KMS-11 (cell line): ENCODE results near the gene CSMD2.

Source experiments
- H2AFZ ChIP-seq: fragments of 200-600 bp; sonication (generic); 2 replicates; pipeline ENCODE4 v1.6.1; 2016; ENCODE audit warnings: antibody characterized with exemption, mixed run types, low read depth
- H3K27ac ChIP-seq: fragments of 200-600 bp; sonication (generic); 2 replicates; pipeline ENCODE4 v1.6.1; 2016; ENCODE audit warnings: mild to moderate bottlenecking, mixed run types
- H3K27me3 ChIP-seq: fragments of 200-600 bp; sonication (generic); 2 replicates; pipeline ENCODE4 v1.6.1; 2017; ENCODE audit warnings: mild to moderate bottlenecking, low read depth, mixed run types, moderate library complexity; ENCODE audit not compliant: insufficient read depth
- H3K36me3 ChIP-seq: fragments of 200-600 bp; sonication (generic); 2 replicates; pipeline ENCODE4 v1.6.1; 2017; ENCODE audit warnings: mild to moderate bottlenecking, mixed run types; ENCODE audit not compliant: insufficient read depth
- H3K4me1 ChIP-seq: fragments of 200-600 bp; sonication (generic); 2 replicates; pipeline ENCODE4 v1.6.1; 2016; ENCODE audit warnings: mild to moderate bottlenecking, low read depth, mixed run types; ENCODE audit not compliant: poor library complexity, severe bottlenecking
- H3K4me2 ChIP-seq: fragments of 200-600 bp; sonication (generic); 2 replicates; pipeline ENCODE4 v1.7.0; 2016; ENCODE audit warnings: mild to moderate bottlenecking, mixed run types
- H3K4me3 ChIP-seq: fragments of 200-600 bp; sonication (generic); IDR thresholded peaks from 2 replicates; pipeline ENCODE4 v1.6.1; 2017; ENCODE audit warnings: low read depth, low read length, mixed read lengths; ENCODE audit not compliant: insufficient read depth
- H3K79me2 ChIP-seq: fragments of 200-600 bp; sonication (generic); 2 replicates; pipeline ENCODE4 v1.6.1; 2016; ENCODE audit warnings: low read depth, mixed run types; ENCODE audit not compliant: insufficient read depth
- H3K9ac ChIP-seq: fragments of 200-600 bp; sonication (generic); 2 replicates; pipeline ENCODE4 v1.6.1; 2016; ENCODE audit warnings: mild to moderate bottlenecking, mixed run types
- H4K20me1 ChIP-seq: fragments of 200-600 bp; sonication (generic); 2 replicates; pipeline ENCODE4 v1.6.1; 2016; ENCODE audit warnings: mild to moderate bottlenecking, mixed run types; ENCODE audit not compliant: insufficient read depth
- TF ChIP-seq, protein P1 (sequence below): fragments of 200-600 bp; sonication (generic); conservative IDR thresholded peaks from 2 replicates; pipeline ENCODE4 v1.6.1; 2017; ENCODE audit warnings: low read depth, mild to moderate bottlenecking, antibody characterized with exemption, low read length, moderate library complexity, mixed read lengths

Gene CSMD2

DNA sequence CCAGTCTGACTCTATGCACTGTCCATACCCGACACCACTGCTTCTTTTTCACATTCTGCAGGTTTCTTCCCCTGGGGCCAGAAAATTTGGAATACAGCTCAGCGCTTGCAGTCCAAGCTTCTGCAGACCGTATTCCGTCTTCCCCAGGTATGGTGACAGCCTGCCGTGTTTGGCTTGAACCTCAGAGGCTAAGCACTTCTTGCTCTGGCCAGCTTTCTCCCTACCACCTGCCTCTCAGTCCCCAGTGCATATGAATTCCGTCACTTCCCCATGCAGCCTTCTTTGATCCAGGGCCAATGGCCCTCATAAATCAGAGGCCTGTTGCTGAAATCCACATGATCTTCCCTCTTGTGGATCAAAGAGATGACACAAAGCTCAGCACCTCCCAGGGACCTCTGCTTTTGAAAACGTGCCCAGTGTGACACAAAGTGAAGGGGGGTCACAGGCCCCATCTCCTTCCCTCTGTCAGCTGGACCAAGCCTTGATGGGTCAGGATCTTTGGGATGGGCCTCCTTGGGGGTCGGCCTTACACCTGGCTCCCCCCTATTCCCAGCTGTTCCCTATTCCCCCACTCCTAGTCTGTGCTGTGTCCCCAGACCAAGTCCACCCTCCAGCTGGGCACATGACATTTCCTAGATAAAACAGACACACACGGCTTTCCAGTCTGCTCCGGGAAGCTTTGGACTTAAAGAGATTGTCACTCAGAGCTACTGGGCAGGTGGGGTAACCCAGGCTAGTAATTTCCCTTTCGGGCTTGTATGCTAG, 234.5 kb downstream of the CSMD2 start:
- no peaks in the 10 kb centered on the region; the same call in 1 of the 2 replicates for H3K27me3 ChIP-seq
- no peak overlapping the region for H3K4me3 ChIP-seq
- TF ChIP-seq, protein P1, sequence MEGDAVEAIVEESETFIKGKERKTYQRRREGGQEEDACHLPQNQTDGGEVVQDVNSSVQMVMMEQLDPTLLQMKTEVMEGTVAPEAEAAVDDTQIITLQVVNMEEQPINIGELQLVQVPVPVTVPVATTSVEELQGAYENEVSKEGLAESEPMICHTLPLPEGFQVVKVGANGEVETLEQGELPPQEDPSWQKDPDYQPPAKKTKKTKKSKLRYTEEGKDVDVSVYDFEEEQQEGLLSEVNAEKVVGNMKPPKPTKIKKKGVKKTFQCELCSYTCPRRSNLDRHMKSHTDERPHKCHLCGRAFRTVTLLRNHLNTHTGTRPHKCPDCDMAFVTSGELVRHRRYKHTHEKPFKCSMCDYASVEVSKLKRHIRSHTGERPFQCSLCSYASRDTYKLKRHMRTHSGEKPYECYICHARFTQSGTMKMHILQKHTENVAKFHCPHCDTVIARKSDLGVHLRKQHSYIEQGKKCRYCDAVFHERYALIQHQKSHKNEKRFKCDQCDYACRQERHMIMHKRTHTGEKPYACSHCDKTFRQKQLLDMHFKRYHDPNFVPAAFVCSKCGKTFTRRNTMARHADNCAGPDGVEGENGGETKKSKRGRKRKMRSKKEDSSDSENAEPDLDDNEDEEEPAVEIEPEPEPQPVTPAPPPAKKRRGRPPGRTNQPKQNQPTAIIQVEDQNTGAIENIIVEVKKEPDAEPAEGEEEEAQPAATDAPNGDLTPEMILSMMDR, result no peak
- H3K4me1 ChIP-seq, result no peaks in the 10 kb centered on the region
- no peak overlapping the region for H2AFZ ChIP-seq
- no peaks in the 10 kb centered on the region for H3K79me2 ChIP-seq
- no peaks in the 10 kb centered on the region for H3K36me3 ChIP-seq
- no peak overlapping the region for H3K9ac ChIP-seq
- H3K27ac ChIP-seq, result no peak overlapping the region
- H3K4me2 ChIP-seq, result no peak overlapping the region
- no peaks in the 10 kb centered on the region for H4K20me1 ChIP-seq

GRCh38 chr1:33928251-33928650, 236.8 kb downstream of the CSMD2 start:
- H3K9ac ChIP-seq, result no peak overlapping the region
- no peaks in the 10 kb centered on the region for H4K20me1 ChIP-seq
- H3K27ac ChIP-seq, result no peak overlapping the region
- TF ChIP-seq, protein P1, result no peak
- no peaks in the 10 kb centered on the region for H3K79me2 ChIP-seq
- no peak overlapping the region for H3K4me2 ChIP-seq
- no peak overlapping the region for H2AFZ ChIP-seq
- no peaks in the 10 kb centered on the region for H3K4me1 ChIP-seq
- no peak overlapping the region for H3K4me3 ChIP-seq
- H3K36me3 ChIP-seq, result no peaks in the 10 kb centered on the region
- H3K27me3 ChIP-seq, result no peaks in the 10 kb centered on the region; the same call in 1 of the 2 replicates

- Histone ChIP-seq H2AFZ (no peak overlapping the region), H3K36me3 (no peaks in the 10 kb centered on the region), H3K4me1 (no peaks in the 10 kb centered on the region), H3K79me2 (no peaks in the 10 kb centered on the region), H3K4me2 (no peak overlapping the region), H3K4me3 (no peak overlapping the region), H3K27ac (no peak overlapping the region), H3K27me3 (no peaks in the 10 kb centered on the region; the same call in 1 of the 2 replicates), H4K20me1 (no peaks in the 10 kb centered on the region), H3K9ac (no peak overlapping the region)
- TF ChIP-seq, protein P1, result no peak
Measured at GRCh38 chr1:33927721-33928120, 237.3 kb downstream of the CSMD2 start.

- no peaks in the 10 kb centered on the region for H4K20me1 ChIP-seq
- H3K36me3 ChIP-seq, result no peaks in the 10 kb centered on the region
- no peaks in the 10 kb centered on the region for H3K79me2 ChIP-seq
- TF ChIP-seq, protein P1, result no peak
- H3K27me3 ChIP-seq, result no peaks in the 10 kb centered on the region; the same call in 1 of the 2 replicates
- H3K4me3 ChIP-seq, result no peak overlapping the region
- H2AFZ ChIP-seq, result no peak overlapping the region
- H3K9ac ChIP-seq, result no peak overlapping the region
- H3K27ac ChIP-seq, result no peak overlapping the region
- H3K4me1 ChIP-seq, result no peaks in the 10 kb centered on the region
- no peak overlapping the region for H3K4me2 ChIP-seq
Measured at GRCh38 chr1:33925586-33925985, 239.4 kb downstream of the CSMD2 start.
